BJ (cell line): ENCODE measurements around the gene SPTBN1. TPM values are rescaled to one million over a fixed set of nuclear protein-coding genes. Genes with fewer than 3 reads are reported as not detected.
"Not testable (repeated sequence)": the region's sequence is repeated elsewhere in the genome, so short reads cannot be mapped to it uniquely, and the experiment has no call there.

Source experiments
- CTCF ChIA-PET: fragments of 350-600 bp; formaldehyde crosslinking; extraction: SDS; loops from one replicate; lab custom pipeline; 2021; ENCODE audit warnings: antibody characterized with exemption, inconsistent platforms; lab: Yijun Ruan, JAX
- POLR2A ChIA-PET: fragments of 300-600 bp; sonication (Branson Sonifier 250); formaldehyde crosslinking; extraction: SDS; loops from one replicate; lab custom pipeline; 2021; ENCODE audit warnings: antibody characterized with exemption; lab: Charles Lee
- DNase-seq: peaks from one replicate; pipeline ENCODE4 v3.0.0-alpha.2; 2011; ENCODE audit warnings: low read depth
- H3K27me3 ChIP-seq: 2 replicates; pipeline ENCODE4 v1.6.0; 2011; ENCODE audit warnings: low read length; ENCODE audit not compliant: control insufficient read depth, insufficient read depth
- H3K36me3 ChIP-seq: 2 replicates; pipeline ENCODE4 v1.5.1; 2011; ENCODE audit warnings: low read length; ENCODE audit not compliant: control insufficient read depth, insufficient read depth
- H3K4me3 ChIP-seq: 2 replicates; pipeline ENCODE4 v1.5.1; 2011; ENCODE audit warnings: low read depth, mild to moderate bottlenecking, control low read depth, low read length
- CTCF ChIP-seq: IDR thresholded peaks from 2 replicates; pipeline ENCODE4 v1.5.1; 2011; ENCODE audit warnings: low read depth, mild to moderate bottlenecking, control low read depth, inconsistent platforms, low read length, moderate library complexity; ENCODE audit not compliant: insufficient read depth
- polyA plus RNA-seq: library from polyadenylated mRNA; depleted of rRNA; stranded (reverse); fragments of >200 nt; gene quantifications from 2 replicates; pipeline ENCODE4 v1.2.3, GENCODE V29; 2011

The SPTBN1 gene
- polyA plus RNA-seq, 1 experiment, result 33.8 TPM

GRCh38 chr2:54512663-54513362 lies 56.7 kb downstream of the SPTBN1 start:
- ChIA-PET CTCF (interaction anchor here (0.8 to 1.1 kb wide), 2 partner anchors 10 to 398 kb away, joined by 3 read pairs; no protein-coding TSS in a partner anchor), POLR2A (no interaction called here)
- Histone ChIP-seq H3K36me3 (no peaks in the 10 kb centered on the region), H3K27me3 (no peaks in the 10 kb centered on the region), H3K4me3 (no peak overlapping the region)
- TF ChIP-seq CTCF, result no peak
- DNase-seq, result no peak

DNA sequence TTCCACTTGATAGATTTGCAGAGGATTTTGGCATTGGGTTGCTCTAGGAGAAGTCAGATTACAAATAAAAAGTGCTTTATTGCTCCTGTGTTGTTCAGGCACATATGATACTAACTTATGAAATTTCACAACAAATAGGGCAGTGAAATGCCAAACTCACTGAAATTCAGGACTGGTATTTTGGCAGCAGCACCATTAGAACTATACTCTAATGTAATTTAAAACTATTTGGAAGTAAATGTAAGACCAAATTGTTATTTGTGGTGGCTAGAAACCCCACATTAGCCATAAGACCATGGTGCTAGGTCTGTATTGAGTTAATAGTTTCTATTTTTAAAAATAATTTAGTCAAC lies 57.2 kb downstream of the SPTBN1 start:
- no peaks in the 10 kb centered on the region for H3K36me3 ChIP-seq
- H3K27me3 ChIP-seq, result no peaks in the 10 kb centered on the region
- DNase-seq, result no peak
- ChIA-PET POLR2A (no interaction called here), CTCF (interaction anchor here (0.8 kb wide), 1 partner anchor 10 kb away, joined by 3 read pairs; no protein-coding TSS in a partner anchor)
- no peak for TF ChIP-seq CTCF
- no peak overlapping the region for H3K4me3 ChIP-seq

DNA sequence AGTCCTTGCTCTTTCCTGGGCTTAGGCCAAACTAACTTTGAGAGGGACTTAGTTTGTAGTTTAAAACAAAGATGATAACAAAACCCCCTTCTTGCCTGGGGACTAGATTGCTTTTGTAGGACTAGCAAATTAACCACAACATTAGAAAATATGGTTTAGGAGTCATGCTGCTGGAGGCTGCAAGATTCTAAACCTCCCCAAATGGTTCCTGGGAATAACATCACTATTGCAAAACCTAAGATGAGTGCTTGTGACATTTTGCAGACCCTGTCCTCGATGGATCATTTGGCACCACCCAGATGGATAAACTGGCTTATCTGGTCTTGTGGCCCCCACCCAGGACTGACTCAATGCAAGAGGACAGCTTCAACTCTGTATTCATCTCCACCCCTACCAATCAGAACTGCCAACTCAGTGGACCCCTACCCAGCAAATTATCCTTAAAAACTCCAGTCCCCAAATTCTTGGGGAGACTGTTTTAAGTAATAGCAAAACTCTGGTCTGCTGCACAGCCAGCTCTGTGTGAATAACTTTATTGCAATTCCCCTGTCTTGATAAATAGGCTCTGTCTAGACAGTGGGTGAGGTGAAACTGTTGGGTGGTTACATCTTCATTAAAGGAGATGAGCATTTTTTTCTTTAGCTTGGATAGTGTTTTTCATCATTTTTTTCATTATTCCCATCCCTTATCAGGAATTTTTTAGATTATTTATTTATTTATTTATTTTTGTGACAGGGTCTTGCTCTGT lies 58.9 kb downstream of the SPTBN1 start:
- POLR2A ChIA-PET, result no interaction called here
- H3K27me3 ChIP-seq, result no peaks in the 10 kb centered on the region
- H3K4me3 ChIP-seq, result no peak overlapping the region
- DNase-seq, result no peak
- CTCF ChIA-PET, result no interaction called here
- no peak for TF ChIP-seq CTCF
- H3K36me3 ChIP-seq, result no peaks in the 10 kb centered on the region

DNA sequence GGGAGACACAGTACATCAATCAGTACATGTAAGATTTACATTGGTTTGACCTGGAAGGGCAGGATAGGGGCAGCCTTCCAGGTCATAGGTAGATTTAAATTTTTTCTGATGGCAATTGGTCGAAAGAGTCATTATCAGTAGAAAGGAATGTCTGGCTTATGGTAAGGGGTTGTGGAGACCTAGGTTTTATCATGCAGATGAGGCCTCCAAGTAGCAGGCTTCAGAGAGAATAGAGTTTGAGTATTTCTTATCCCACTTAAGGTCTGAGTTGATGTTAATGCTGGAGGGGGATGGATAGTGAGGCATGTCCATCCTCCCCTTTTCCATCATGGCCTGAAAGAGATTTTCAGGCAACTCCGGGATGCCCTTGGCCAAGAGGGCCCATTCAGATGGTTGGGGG lies 60.7 kb downstream of the SPTBN1 start:
- POLR2A ChIA-PET, result no interaction called here
- Histone ChIP-seq H3K36me3 (no peaks in the 10 kb centered on the region), H3K27me3 (no peaks in the 10 kb centered on the region), H3K4me3 (no peak overlapping the region)
- no peak for TF ChIP-seq CTCF
- CTCF ChIA-PET, result interaction anchor here (0.6 kb wide), 1 partner anchor 59 kb away, joined by 3 read pairs; no protein-coding TSS in a partner anchor
- no peak for DNase-seq

GRCh38 chr2:54518016-54518415 lies 61.9 kb downstream of the SPTBN1 start:
- ChIA-PET CTCF (interaction anchor here (1.0 kb wide), 1 partner anchor 342 kb away, joined by 3 read pairs; no protein-coding TSS in a partner anchor), POLR2A (interaction anchor here (0.7 kb wide), 1 partner anchor 365 kb away, joined by 8 read pairs; no protein-coding TSS in a partner anchor)

More at GRCh38 chr2:54518016-54518415, 61.9 kb downstream of the SPTBN1 start:
- not testable (repeated sequence) for H3K4me3 ChIP-seq, H3K36me3 ChIP-seq, H3K27me3 ChIP-seq, DNase-seq
